A549 (cell line): ENCODE measurements around the gene EDN3.

Source experiments
- BCL3 ChIP-seq: fragments of >200 bp; sonication (Bioruptor Twin); formaldehyde crosslinking; IDR thresholded peaks from 3 replicates; pipeline ENCODE4 v1.6.1; 2016
- CHD4 ChIP-seq: fragments of 200-600 bp; sonication (generic); IDR thresholded peaks from 2 replicates; pipeline ENCODE4 v1.6.1; 2016; ENCODE audit warnings: antibody characterized with exemption, mild to moderate bottlenecking, borderline replicate concordance
- CTCF ChIP-seq: fragments of >200 bp; sonication (Bioruptor Twin); formaldehyde crosslinking; IDR thresholded peaks from 3 replicates; pipeline ENCODE4 v1.5.1; 2016
- E2F6 ChIP-seq: IDR thresholded peaks from 2 replicates; pipeline ENCODE4 v1.6.1; 2012; ENCODE audit warnings: low read depth, borderline replicate concordance
- POLR2A ChIP-seq: IDR thresholded peaks from 2 replicates; pipeline ENCODE4 v1.6.1; 2012; ENCODE audit warnings: mild to moderate bottlenecking, low read length
- TP53 ChIP-seq: fragments of 250-450 bp; sonication (Bioruptor Pico); IDR thresholded peaks from 2 replicates; pipeline ENCODE4 v1.5.0; 2021; ENCODE audit warnings: mild to moderate bottlenecking, moderate library complexity
- ZNF302 ChIP-seq: fragments of 250-450 bp; sonication (Bioruptor Pico); IDR thresholded peaks from 2 replicates; pipeline ENCODE4 v1.9.0; 2021; ENCODE audit warnings: inconsistent platforms, mild to moderate bottlenecking, moderate library complexity

GRCh38 chr20:59308493-59309201, 8.2 kb downstream of the EDN3 start:
- TF ChIP-seq ZNF302: no peak
- no peak for TF ChIP-seq CTCF
- TF ChIP-seq CHD4: no peak
- no peak for TF ChIP-seq E2F6
- TF ChIP-seq BCL3: no peak
- TF ChIP-seq POLR2A: no peak
- no peak for TF ChIP-seq TP53 (CRISPR knock-in tag)
